ENCODE results near the gene ADGRD1. TPM values are rescaled to one million over a fixed set of nuclear protein-coding genes. Genes with fewer than 3 reads are reported as not detected.
A peak's percentile ranks its signal among the peaks of the same experiment; 100 is the strongest.

Gene ADGRD1
- total RNA-seq (2021; fragmentation: NEBNext Ultra II Directional; extraction: Animal tissue kit (Norgen Biotek cat#: 25700)) = 0.48 and 1.3 TPM in 2 replicates
- polyA plus RNA-seq (2011; rRNA removed) = 0.36 and 1.1 TPM in 2 replicates
- polyA plus RNA-seq (2011; cell fraction: cytosol; rRNA removed) = 0.47 TPM
- polyA plus RNA-seq (2011; cell fraction: nucleus; rRNA removed) = 2.0 TPM
- polyA plus RNA-seq (2012, experiment 1 of 2) = 0.20 to 0.96 TPM (median 0.35 TPM) in 4 replicates
- 0.12 TPM for polyA plus RNA-seq (2012, experiment 2 of 2)
- 0.34 TPM for polyA plus RNA-seq (2013, experiment 1 of 2)
- polyA plus RNA-seq (2013, experiment 2 of 2) = 0.39 TPM
- polyA minus RNA-seq (2011; rRNA and poly(A)+ RNA removed) = 1.6 and 1.8 TPM in 2 replicates
- polyA minus RNA-seq (2011; cell fraction: cytosol; rRNA and poly(A)+ RNA removed) = 1.2 TPM
- polyA minus RNA-seq (2011; cell fraction: nucleus; rRNA and poly(A)+ RNA removed) = 3.6 TPM
- long read RNA-seq, experiment 1 = 0 reads
- long read RNA-seq, experiment 2 = 0 reads

DNA sequence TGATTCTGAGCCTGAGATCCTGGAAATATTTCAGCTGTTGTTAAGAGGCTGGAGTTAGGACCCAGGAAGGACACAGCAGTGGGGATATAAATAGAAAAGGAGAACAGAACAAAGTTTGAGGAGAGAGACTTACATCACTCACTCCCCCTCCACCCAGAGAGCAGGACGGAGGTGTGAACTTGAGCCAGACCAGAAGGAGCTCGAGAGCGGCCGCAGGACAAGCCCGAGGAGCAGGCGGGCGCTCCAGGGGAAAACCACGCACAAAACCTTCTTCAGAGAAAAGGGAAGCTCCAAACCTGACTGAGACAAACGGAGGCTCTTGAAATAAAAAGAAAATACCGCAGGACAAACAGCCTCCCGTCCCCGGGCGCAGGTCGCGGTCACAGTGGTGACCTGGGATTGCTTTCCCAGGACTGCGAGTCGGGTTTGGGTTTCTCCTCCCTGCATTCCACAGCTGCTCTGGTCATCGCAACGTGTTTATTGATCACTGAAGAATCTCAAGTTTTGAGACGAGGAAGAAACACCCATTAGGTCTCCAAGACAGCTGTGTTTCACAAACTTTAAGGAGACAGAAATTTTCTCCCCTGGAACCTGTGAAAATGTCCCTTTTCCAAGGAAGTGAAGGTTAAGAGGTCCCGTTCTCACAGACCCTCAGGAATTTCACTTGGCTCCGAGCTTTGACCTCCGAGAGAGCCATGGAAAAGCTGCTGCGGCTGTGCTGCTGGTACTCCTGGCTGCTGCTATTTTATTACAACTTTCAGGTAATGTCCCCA is at the start of gene ADGRD1:
TSS of gene ADGRD1 (plus strand) at position 137 of the 773 bp plus-strand sequence. CDS start at position 696, 559 bp downstream.
- Histone ChIP-seq H3K56ac (replicated peaks; ENCODE audit: insufficient read length, low read depth, low read length) (no peak within 1 kb of the TSS), H3K27ac (ENCODE audit: low read depth, low read length) (no peak within 1 kb of the TSS), H2BK20ac (ENCODE audit: low read length) (no peak within 1 kb of the TSS), H2BK12ac (ENCODE audit: low read depth, low read length) (peak within 1 kb of the TSS; percentile 30), H4K8ac (ENCODE audit: extremely low read depth, insufficient read depth, low read length) (no peak within 1 kb of the TSS), H3K27me3 (replicated peaks in 1 of 4; ENCODE audit: control insufficient read depth in 3 of 4, extremely low read depth in 1 of 4, insufficient read depth in 3 of 4, low read length in 3 of 4) (peaks cover 0 to 4% (median 2%) of the 10 kb centered on the region in 4 experiments; a peak in 2 of 7 replicates), H4K91ac (replicated peaks; ENCODE audit: insufficient read length, low read length) (no peak within 1 kb of the TSS), H2BK5ac (ENCODE audit: low read depth, low read length) (no peak within 1 kb of the TSS), H3K9ac (replicated peaks in 1 of 4; ENCODE audit: extremely low read depth in 1 of 4, low read depth in 3 of 4, low read length in 3 of 4) (no peak within 1 kb of the TSS), H3K79me2 (ENCODE audit: control insufficient read depth in 1 of 2, insufficient read depth in 2 of 2, low read length in 2 of 2) (no peaks in the 10 kb centered on the region), H2AFZ (ENCODE audit: low read length) (peak within 1 kb of the TSS; percentile 79), H3K4me1 (replicated peaks in 1 of 4; ENCODE audit: control insufficient read depth in 3 of 4, insufficient read depth in 4 of 4, low read length in 3 of 4) (peaks cover 3 to 22% (median 4%) of the 10 kb centered on the region in 4 experiments; a peak in 6 of 7 replicates), H4K5ac (ENCODE audit: insufficient read length, low read depth, low read length) (no peak within 1 kb of the TSS), H3K4me3 (ENCODE audit: extremely low read depth in 1 of 4, insufficient read depth in 2 of 4, low read depth in 3 of 4, low read length in 4 of 4) (no peak within 1 kb of the TSS), H3K23ac (ENCODE audit: insufficient read length) (no peak within 1 kb of the TSS), H3K14ac (ENCODE audit: insufficient read length) (no peak within 1 kb of the TSS), H3K36me3 (ENCODE audit: control insufficient read depth in 2 of 4, insufficient read depth in 4 of 4, low read length in 3 of 4) (no peaks in the 10 kb centered on the region), H3K79me1 (ENCODE audit: low read depth, low read length) (no peaks in the 10 kb centered on the region), H3K9me3 (ENCODE audit: insufficient read depth in 2 of 2, low read depth in 1 of 2, low read length in 1 of 2) (no peaks in the 10 kb centered on the region), H2BK120ac (replicated peaks; ENCODE audit: low read depth, low read length) (no peak within 1 kb of the TSS), H2BK15ac (ENCODE audit: low read length) (0 out of 2 replicates have a peak within 1 kb of the TSS, but pooled peaks have one; percentile 11), H3K18ac (ENCODE audit: extremely low read depth, low read length) (peak within 1 kb of the TSS; percentile 68), H3K4ac (replicated peaks; ENCODE audit: insufficient read length, low read depth, low read length) (no peak within 1 kb of the TSS), H2AK5ac (ENCODE audit: low read depth, low read length) (no peak within 1 kb of the TSS), H3K4me2 (ENCODE audit: insufficient read depth in 1 of 2, low read depth in 2 of 2, low read length in 2 of 2) (peak within 1 kb of the TSS in 1 of 2 experiments; percentile 22; a peak in 1 of 4 replicates), H4K20me1 (replicated peaks in 1 of 2; ENCODE audit: control insufficient read depth in 1 of 2, insufficient read depth in 2 of 2, low read length in 2 of 2) (peaks cover 0 to 4% of the 10 kb centered on the region in 2 experiments), H3K23me2 (ENCODE audit: low read depth, low read length) (peaks cover 3% of the 10 kb centered on the region; the same call in 1 of the 2 replicates)
- 70% methylated on average over 20 of the region's 24 CpGs; no CpG with 5 or more reads in 1 of the 2 experiments for WGBS, 2 experiments (ENCODE audit: extremely low coverage in 1 of 2, insufficient coverage in 1 of 2, insufficient read length in 1 of 2, insufficient replicate concordance in 2 of 2, low coverage in 1 of 2, low lambda C conversion rate in 2 of 2, missing lambda C conversion rate in 1 of 2)
- TF ChIP-seq, protein P1, sequence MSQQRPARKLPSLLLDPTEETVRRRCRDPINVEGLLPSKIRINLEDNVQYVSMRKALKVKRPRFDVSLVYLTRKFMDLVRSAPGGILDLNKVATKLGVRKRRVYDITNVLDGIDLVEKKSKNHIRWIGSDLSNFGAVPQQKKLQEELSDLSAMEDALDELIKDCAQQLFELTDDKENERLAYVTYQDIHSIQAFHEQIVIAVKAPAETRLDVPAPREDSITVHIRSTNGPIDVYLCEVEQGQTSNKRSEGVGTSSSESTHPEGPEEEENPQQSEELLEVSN (IDR thresholded peaks at IDR 0.05) = peak; percentile 39
- no peak for TF ChIP-seq EP300 (IDR thresholded peaks at IDR 0.05; ENCODE audit: borderline replicate concordance in 1 of 2, low read depth in 2 of 2, low read length in 2 of 2)
- ChIA-PET CTCF (ENCODE audit: partially characterized antibody) (interaction anchor here (0.6 to 1.4 kb wide), 6 partner anchors 37 to 581 kb away, joined by 3 to 6 read pairs (median 3); no protein-coding TSS in a partner anchor), POLR2A (ENCODE audit: partially characterized antibody) (interaction anchor here (0.8 to 1.7 kb wide), 4 partner anchors 19 to 79 kb away, joined by 3 to 4 read pairs (median 4); no protein-coding TSS in a partner anchor)
- no peak for DNase-seq (ENCODE audit: low read depth in 1 of 2, low spot score in 2 of 2)
- FAIRE-seq = no peak

All from H1 (cell line).